Activated CD4-positive, alpha-beta T cell treated with anti-CD3 and anti-CD28 coated beads for 36 hours (primary cell): ENCODE measurements around the gene BRIP1. TPM values are rescaled to one million over a fixed set of nuclear protein-coding genes. Genes with fewer than 3 reads are reported as not detected.
"Not testable (repeated sequence)": the region's sequence is repeated elsewhere in the genome, so short reads cannot be mapped to it uniquely, and the experiment has no call there.

Experiments
- ATAC-seq: fragments of 200-7000 bp; cut with Tn5 transposase; one replicate; pipeline ENCODE4 v1.10.0; 2021; ENCODE audit warnings: mild to moderate bottlenecking, moderate library complexity
- CTCF ChIA-PET: fragments of 350-600 bp; sonication (Branson Sonifier 250); formaldehyde crosslinking; loops from one replicate; lab custom pipeline; 2021; ENCODE audit warnings: antibody characterized with exemption; lab: Charles Lee
- POLR2A ChIA-PET: fragments of 350-600 bp; sonication (Branson Sonifier 250); formaldehyde crosslinking; loops from one replicate; lab custom pipeline; 2021; ENCODE audit warnings: antibody characterized with exemption, inconsistent platforms; lab: Charles Lee
- DNase-seq: peaks from one replicate; pipeline ENCODE4 v3.0.0-alpha.2; 2020
- H3K27ac Mint-ChIP-seq: one replicate; pipeline ENCODE4 v1.8.0; 2021; ENCODE audit warnings: mixed read lengths
- H3K27me3 Mint-ChIP-seq: one replicate; pipeline ENCODE4 v1.8.0; 2021; ENCODE audit warnings: mixed read lengths
- H3K36me3 Mint-ChIP-seq: one replicate; pipeline ENCODE4 v1.8.0; 2021; ENCODE audit warnings: low read depth, mixed read lengths
- H3K4me1 Mint-ChIP-seq: one replicate; pipeline ENCODE4 v1.8.0; 2021; ENCODE audit warnings: mixed read lengths
- H3K4me3 Mint-ChIP-seq: one replicate; pipeline ENCODE4 v1.8.0; 2021; ENCODE audit warnings: mild to moderate bottlenecking, moderate library complexity, mixed read lengths
- H3K9me3 Mint-ChIP-seq: one replicate; pipeline ENCODE4 v1.8.0; 2021; ENCODE audit warnings: low read depth, mixed read lengths
- intact Hi-C, 2 experiments: fragments of 100-400 bp; cut with DNase I in 1 of 2; cut with micrococcal nuclease in 1 of 2; formaldehyde crosslinking; loops; one replicate each; pipeline versions ENCODE4 v1.14.2 to v1.15.1; 2022 to 2024; cut with DNase I, micrococcal nuclease
- total RNA-seq, 2 experiments: library from RNA; stranded (reverse); gene quantifications; one replicate each; pipeline ENCODE4 v1.2.3, GENCODE V29; 2021

BRIP1 gene
- total RNA-seq, 2 experiments from 2014 or later = 15.4 to 16.2 TPM

DNA sequence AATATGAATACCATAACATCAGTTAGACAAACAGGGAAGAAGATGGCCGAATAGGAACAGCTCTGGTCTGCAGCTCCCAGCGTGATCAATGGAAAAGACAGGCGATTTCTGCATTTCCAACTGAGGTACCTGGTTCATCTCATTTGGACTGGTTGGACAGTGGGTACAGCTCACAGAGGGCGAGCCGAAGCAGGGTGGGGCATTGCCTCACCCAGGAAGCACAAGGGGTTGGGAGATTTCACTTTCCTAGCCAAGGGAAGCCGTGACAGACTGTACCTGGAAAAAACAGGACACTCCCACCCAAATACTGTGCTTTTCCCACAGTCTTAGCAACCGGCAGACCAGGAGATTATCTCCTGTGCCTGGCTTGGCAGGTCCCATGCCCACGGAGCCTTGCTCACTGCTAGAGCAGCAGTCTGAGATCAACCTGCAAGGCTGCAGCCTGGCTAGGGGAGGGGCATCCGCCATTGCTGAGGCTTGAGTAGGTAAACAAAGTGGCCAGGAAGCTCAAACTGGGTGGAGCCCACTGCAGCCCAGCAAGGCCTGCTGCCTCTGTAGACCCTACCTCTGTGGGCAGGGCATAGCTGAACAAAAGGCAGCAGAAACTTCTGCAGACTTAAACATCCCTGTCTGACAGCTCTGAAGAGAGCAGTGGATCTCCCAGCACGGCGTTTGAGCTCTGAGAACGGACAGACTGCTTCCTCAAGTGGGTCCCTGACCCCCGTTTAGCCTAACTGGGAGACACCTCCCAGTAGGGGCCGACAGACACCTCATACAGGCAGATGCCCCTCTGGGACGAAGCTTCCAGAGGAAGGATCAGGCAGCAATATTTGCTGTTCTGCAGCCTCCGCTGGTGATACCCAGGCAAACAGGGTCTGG is 190.1 kb downstream of the BRIP1 start:
- CTCF ChIA-PET, ATAC-seq, H3K4me1 Mint-ChIP-seq, H3K27me3 Mint-ChIP-seq, H3K36me3 Mint-ChIP-seq, POLR2A ChIA-PET, H3K27ac Mint-ChIP-seq, H3K9me3 Mint-ChIP-seq, DNase-seq, intact Hi-C loops, H3K4me3 Mint-ChIP-seq: not testable (repeated sequence)

DNA sequence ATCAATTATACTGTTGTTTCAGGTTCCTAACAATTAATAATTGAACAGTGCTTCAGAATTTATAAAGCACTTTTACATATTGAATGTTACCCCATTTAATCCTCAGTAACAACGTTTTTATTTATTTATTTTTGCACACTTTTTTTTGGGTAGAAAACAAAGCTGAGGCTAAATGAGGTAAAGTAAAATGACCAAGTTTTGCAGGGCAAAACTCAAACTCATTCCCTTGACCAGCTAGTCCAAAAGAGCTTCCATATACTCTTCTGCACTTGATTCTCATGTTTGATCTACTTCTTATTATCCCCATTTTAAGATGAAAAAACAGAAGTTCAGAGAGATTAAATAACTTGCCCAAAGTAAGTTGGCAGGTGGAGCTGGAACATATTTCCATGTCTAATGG is 191.2 kb downstream of the BRIP1 start:
- intact Hi-C loops = no loop called here
- POLR2A ChIA-PET = interaction anchor here (0.6 kb wide), 1 partner anchor 10 kb away, joined by 4 read pairs; no protein-coding TSS in a partner anchor
- no peak for DNase-seq
- Mint-ChIP-seq H3K4me1 (no peaks in the 10 kb centered on the region), H3K36me3 (no peaks in the 10 kb centered on the region), H3K4me3 (no peak overlapping the region), H3K27me3 (peaks cover 2% of the 10 kb centered on the region), H3K27ac (no peak overlapping the region), H3K9me3 (no peaks in the 10 kb centered on the region)
- ATAC-seq = no peak
- CTCF ChIA-PET = no interaction called here

DNA sequence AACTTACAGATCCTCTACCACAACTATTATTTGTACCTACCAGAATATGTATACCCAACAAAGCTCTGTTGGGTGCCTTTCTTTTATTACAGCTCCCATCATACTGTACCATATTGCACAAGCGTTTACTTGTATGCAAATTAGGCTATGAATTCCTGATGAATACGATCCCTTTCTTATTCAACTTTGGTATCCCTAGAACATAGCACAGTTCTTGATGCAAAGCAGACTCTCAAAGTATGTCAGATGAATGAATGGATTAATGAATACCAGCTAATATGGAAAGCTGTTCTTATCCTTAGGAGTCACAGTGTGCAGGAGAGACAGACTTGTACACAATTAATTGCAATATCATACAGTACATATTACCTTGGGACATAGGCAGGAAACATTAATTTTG is 192.6 kb downstream of the BRIP1 start:
- no peak for DNase-seq
- ChIA-PET POLR2A (no interaction called here), CTCF (no interaction called here)
- intact Hi-C loops = no loop called here
- no peaks in the 10 kb centered on the region for H3K36me3 Mint-ChIP-seq
- peaks cover 4% of the 10 kb centered on the region for H3K27me3 Mint-ChIP-seq
- no peak for ATAC-seq
- no peak overlapping the region for H3K27ac Mint-ChIP-seq
- H3K4me1 Mint-ChIP-seq = no peaks in the 10 kb centered on the region
- H3K4me3 Mint-ChIP-seq = no peak overlapping the region
- no peaks in the 10 kb centered on the region for H3K9me3 Mint-ChIP-seq

GRCh38 chr17:61669522-61669921 is 193.8 kb downstream of the BRIP1 start:
- Mint-ChIP-seq H3K27me3 (peaks cover 6% of the 10 kb centered on the region), H3K4me1 (no peaks in the 10 kb centered on the region), H3K36me3 (no peaks in the 10 kb centered on the region), H3K9me3 (no peaks in the 10 kb centered on the region), H3K4me3 (no peak overlapping the region), H3K27ac (no peak overlapping the region)
- ChIA-PET POLR2A (no interaction called here), CTCF (no interaction called here)
- intact Hi-C loops = no loop called here
- DNase-seq = no peak
- no peak for ATAC-seq

DNA sequence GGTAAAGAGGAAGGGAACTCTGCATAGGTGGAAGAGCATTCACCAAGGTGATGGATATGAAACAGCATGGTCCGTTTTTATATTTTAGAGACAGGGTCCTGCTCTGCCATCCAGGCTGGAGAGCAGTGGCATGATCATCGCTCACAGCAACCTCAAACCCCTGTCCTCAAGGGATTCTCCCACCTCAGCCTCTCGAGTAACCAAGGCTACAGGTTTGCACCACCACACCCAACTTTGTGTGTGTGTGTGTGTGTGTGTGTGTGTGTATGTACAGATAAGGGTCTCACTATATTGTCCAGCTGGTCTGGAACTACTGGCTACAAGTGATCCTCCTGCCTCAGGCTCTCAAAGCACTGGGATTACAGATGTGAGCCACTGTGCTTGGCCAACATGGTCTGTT is 194.8 kb downstream of the BRIP1 start:
- no peaks in the 10 kb centered on the region for H3K36me3 Mint-ChIP-seq

GRCh38 chr17:61666406-61667088 is 196.8 kb downstream of the BRIP1 start:
- H3K27ac Mint-ChIP-seq, H3K9me3 Mint-ChIP-seq, H3K4me3 Mint-ChIP-seq, H3K36me3 Mint-ChIP-seq, DNase-seq, POLR2A ChIA-PET, intact Hi-C loops, H3K27me3 Mint-ChIP-seq, H3K4me1 Mint-ChIP-seq, ATAC-seq, CTCF ChIA-PET: not testable (repeated sequence)

More for the DNA sequence above, 194.8 kb downstream of the BRIP1 start:
- DNase-seq = no peak
- peaks cover 7% of the 10 kb centered on the region for H3K27me3 Mint-ChIP-seq
- CTCF ChIA-PET = no interaction called here
- no peak overlapping the region for H3K27ac Mint-ChIP-seq
- POLR2A ChIA-PET = no interaction called here
- no peaks in the 10 kb centered on the region for H3K9me3 Mint-ChIP-seq
- no peaks in the 10 kb centered on the region for H3K4me1 Mint-ChIP-seq
- H3K4me3 Mint-ChIP-seq = no peak overlapping the region
- ATAC-seq = no peak
- intact Hi-C loops = no loop called here

DNA sequence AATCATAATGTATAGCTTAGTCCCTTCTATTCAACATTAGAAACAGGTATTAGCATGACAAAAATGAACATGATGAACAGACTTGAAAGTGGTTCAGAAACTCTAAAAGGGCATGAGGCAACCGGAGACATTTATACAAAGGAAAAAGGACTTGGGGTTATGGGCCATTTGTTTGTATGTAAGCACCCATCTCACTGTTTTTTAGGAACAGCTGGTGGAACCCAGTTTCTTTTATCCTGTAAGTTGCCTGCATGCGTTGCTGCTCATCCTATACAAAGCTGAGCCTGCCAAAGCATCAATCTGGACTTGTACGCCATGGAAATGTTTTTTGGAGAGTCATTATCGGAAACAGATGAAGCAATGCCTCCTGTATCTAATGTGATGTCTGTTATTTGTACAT is 200.0 kb downstream of the BRIP1 start:
- POLR2A ChIA-PET = no interaction called here
- Mint-ChIP-seq H3K27me3 (peaks cover 9% of the 10 kb centered on the region), H3K4me3 (no peak overlapping the region), H3K9me3 (no peaks in the 10 kb centered on the region), H3K4me1 (no peaks in the 10 kb centered on the region), H3K27ac (no peak overlapping the region), H3K36me3 (no peaks in the 10 kb centered on the region)
- intact Hi-C loops = no loop called here
- ATAC-seq (no peak), DNase-seq (no peak)
- CTCF ChIA-PET = interaction anchor here (1.1 kb wide), 1 partner anchor 14 kb away, joined by 3 read pairs; no protein-coding TSS in a partner anchor

DNA sequence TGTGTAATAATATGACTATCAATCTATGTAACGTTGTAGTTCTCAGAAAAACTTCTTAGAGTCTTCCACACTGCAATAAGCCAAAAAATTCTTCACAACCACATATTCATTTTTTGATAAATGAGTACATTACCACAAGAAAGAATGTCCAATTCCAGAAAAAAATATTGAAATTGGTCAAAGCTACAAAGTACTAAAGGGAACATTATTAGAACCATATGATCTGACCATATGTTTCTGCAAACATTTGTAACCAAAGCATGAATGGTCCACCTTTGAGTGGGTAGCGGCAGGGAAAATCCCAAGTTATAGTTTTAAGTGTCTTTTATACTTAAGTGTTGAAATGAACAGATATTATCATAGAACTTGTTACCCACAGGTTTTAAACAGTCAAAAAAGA is 200.6 kb downstream of the BRIP1 start:
- Mint-ChIP-seq H3K4me1 (no peaks in the 10 kb centered on the region), H3K27me3 (peaks cover 9% of the 10 kb centered on the region), H3K9me3 (no peaks in the 10 kb centered on the region), H3K4me3 (no peak overlapping the region), H3K36me3 (no peaks in the 10 kb centered on the region), H3K27ac (no peak overlapping the region)
- intact Hi-C loops = no loop called here
- ATAC-seq (no peak), DNase-seq (no peak)
- ChIA-PET POLR2A (interaction anchor here (0.6 kb wide), 1 partner anchor 9 kb away, joined by 4 read pairs; no protein-coding TSS in a partner anchor), CTCF (interaction anchor here (1.1 kb wide), 1 partner anchor 14 kb away, joined by 3 read pairs; no protein-coding TSS in a partner anchor)

DNA sequence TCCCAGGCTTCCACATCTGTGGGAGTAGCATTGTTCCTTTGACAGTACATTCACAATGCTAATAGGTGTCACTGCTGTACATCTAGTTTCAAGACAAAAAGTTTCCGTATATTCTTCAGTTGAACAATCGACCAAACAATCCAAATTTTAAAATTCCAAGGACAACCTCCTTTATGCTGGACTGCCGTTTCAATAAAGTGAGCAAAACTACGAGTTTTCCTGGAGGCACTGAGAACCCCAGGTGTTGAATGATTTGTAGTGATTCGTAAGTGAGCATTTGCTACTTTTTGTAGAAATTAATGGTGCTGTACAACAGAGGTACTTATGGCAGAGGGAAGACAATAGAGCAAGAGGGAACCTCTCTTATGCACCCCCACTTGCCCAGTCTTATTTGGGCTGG is 201.1 kb downstream of the BRIP1 start:
- Mint-ChIP-seq H3K4me1 (no peaks in the 10 kb centered on the region), H3K27ac (no peak overlapping the region), H3K4me3 (no peak overlapping the region), H3K36me3 (no peaks in the 10 kb centered on the region), H3K9me3 (no peaks in the 10 kb centered on the region), H3K27me3 (peaks cover 9% of the 10 kb centered on the region)
- POLR2A ChIA-PET = interaction anchor here (0.6 kb wide), 1 partner anchor 10 kb away, joined by 4 read pairs; no protein-coding TSS in a partner anchor
- CTCF ChIA-PET = no interaction called here
- DNase-seq (no peak), ATAC-seq (no peak)
- intact Hi-C loops = no loop called here

DNA sequence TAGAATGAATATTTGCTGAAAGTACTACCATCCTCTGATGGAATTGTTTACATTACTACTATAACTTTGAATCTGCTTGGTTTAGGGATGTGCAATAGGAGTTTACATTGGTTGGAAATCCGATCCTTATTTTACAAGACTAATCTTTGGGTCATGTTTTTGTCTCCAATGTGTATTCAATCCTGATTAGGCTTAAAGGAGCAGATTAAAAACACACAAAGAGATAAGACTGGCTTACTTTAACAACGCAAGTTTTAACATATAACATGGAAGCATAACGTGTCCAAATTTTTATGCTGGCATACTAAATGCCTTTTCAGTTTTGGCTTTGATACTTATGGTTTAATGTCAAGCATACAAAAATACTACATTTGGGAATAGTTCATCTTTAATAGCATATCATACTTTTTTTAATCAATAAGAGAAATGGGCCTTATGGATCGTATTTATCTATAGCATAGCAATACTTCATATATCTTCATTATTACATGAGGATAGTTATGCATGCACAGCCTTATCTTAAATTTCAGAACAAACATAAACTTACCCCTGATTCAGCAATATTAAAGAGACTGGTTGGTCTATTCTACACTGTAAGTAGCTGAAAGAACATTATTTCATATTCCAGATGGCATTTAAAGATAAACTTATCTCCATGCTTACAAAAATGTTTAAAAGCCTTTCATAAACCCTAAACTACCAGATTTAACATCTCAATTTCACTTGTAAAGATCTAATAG is 202.4 kb downstream of the BRIP1 start:
- Mint-ChIP-seq H3K27me3 (peaks cover 9% of the 10 kb centered on the region), H3K4me3 (no peak overlapping the region), H3K9me3 (no peaks in the 10 kb centered on the region), H3K27ac (no peak overlapping the region), H3K36me3 (no peaks in the 10 kb centered on the region), H3K4me1 (no peaks in the 10 kb centered on the region)
- DNase-seq = no peak
- ATAC-seq = no peak
- intact Hi-C loops = no loop called here
- ChIA-PET CTCF (interaction anchor here (0.6 kb wide), 1 partner anchor 24 kb away, joined by 3 read pairs; no protein-coding TSS in a partner anchor), POLR2A (no interaction called here)

- Mint-ChIP-seq H3K4me1 (no peaks in the 10 kb centered on the region), H3K27me3 (peaks cover 4% of the 10 kb centered on the region), H3K36me3 (no peaks in the 10 kb centered on the region), H3K4me3 (no peak overlapping the region), H3K27ac (no peak overlapping the region), H3K9me3 (no peaks in the 10 kb centered on the region)
- ATAC-seq (no peak), DNase-seq (no peak)
- CTCF ChIA-PET = no interaction called here
- POLR2A ChIA-PET = no interaction called here
- intact Hi-C loops = no loop called here
These were observed 203.9 kb downstream of the BRIP1 start for GRCh38 chr17:61659437-61659836.
